Neuronal stem cell (in vitro differentiated cells): ENCODE results near the gene KRTAP11-1. TPM values are rescaled to one million over a fixed set of nuclear protein-coding genes. Genes with fewer than 3 reads are reported as not detected.
A peak's percentile ranks its signal among the peaks of the same experiment; 100 is the strongest.

Experiments
- DNase-seq: peaks from one replicate; pipeline ENCODE4 v3.0.0-alpha.2; 2013; ENCODE audit warnings: low spot score
- H2AFZ ChIP-seq: one replicate; pipeline ENCODE4 v1.6.1; 2013; ENCODE audit warnings: mild to moderate bottlenecking, low read length, inconsistent platforms
- H2AK5ac ChIP-seq: 2 replicates; pipeline ENCODE4 v1.6.1; 2013; ENCODE audit warnings: low read depth, mild to moderate bottlenecking, inconsistent platforms, low read length, moderate library complexity, mixed read lengths
- H2BK120ac ChIP-seq: 2 replicates; pipeline ENCODE4 v1.6.1; 2013; ENCODE audit warnings: low read depth, mild to moderate bottlenecking, inconsistent platforms, low read length, moderate library complexity, mixed read lengths
- H2BK12ac ChIP-seq: one replicate; pipeline ENCODE4 v1.6.1; 2013; ENCODE audit warnings: low read length, inconsistent platforms
- H2BK15ac ChIP-seq: 2 replicates; pipeline ENCODE4 v1.6.1; 2013; ENCODE audit warnings: mild to moderate bottlenecking, low read length, inconsistent platforms, mixed read lengths
- H2BK5ac ChIP-seq: one replicate; pipeline ENCODE4 v1.6.1; 2013; ENCODE audit warnings: inconsistent platforms, mild to moderate bottlenecking, low read length, moderate library complexity
- H3K14ac ChIP-seq: one replicate; pipeline ENCODE4 v1.6.1; 2013; ENCODE audit warnings: low read length, inconsistent platforms
- H3K18ac ChIP-seq: 2 replicates; pipeline ENCODE4 v1.6.1; 2013; ENCODE audit warnings: low read length, inconsistent platforms
- H3K23ac ChIP-seq: 2 replicates; pipeline ENCODE4 v1.6.1; 2013; ENCODE audit warnings: low read depth, mild to moderate bottlenecking, mixed read lengths, low read length, inconsistent platforms; ENCODE audit not compliant: poor library complexity
- H3K27ac ChIP-seq: replicated peaks from 3 replicates; pipeline ENCODE4 v1.5.1; 2013; ENCODE audit warnings: low read length, inconsistent platforms
- H3K27me3 ChIP-seq, 3 experiments: 2 replicates each; pipeline ENCODE4 v1.6.1; 2013; ENCODE audit warnings: low read length in 3 of 3, mild to moderate bottlenecking in 2 of 3, inconsistent platforms in 1 of 3, low read depth in 1 of 3, mixed read lengths in 1 of 3, moderate library complexity in 1 of 3; ENCODE audit not compliant: control insufficient read depth in 3 of 3, insufficient read depth in 3 of 3
- H3K36me3 ChIP-seq, 2 donors: replicated peaks in 1 of 2; 2 replicates each; pipeline ENCODE4 v1.6.1; 2013; ENCODE audit warnings: low read length in 2 of 2; ENCODE audit not compliant: control insufficient read depth in 2 of 2, insufficient read depth in 2 of 2
- H3K4ac ChIP-seq: 2 replicates; pipeline ENCODE4 v1.6.1; 2013; ENCODE audit warnings: inconsistent platforms, mild to moderate bottlenecking, low read length, moderate library complexity
- H3K4me1 ChIP-seq, 2 donors: 1 replicate in 1 of 2; 2 replicates in 1 of 2; pipeline ENCODE4 v1.6.1; 2013; ENCODE audit warnings: low read length in 2 of 2, low read depth in 1 of 2; ENCODE audit not compliant: control insufficient read depth in 2 of 2, insufficient read depth in 1 of 2
- H3K4me2 ChIP-seq: one replicate; pipeline ENCODE4 v1.6.1; 2013; ENCODE audit warnings: mild to moderate bottlenecking, low read length, inconsistent platforms; ENCODE audit not compliant: insufficient read depth, poor library complexity, severe bottlenecking
- H3K4me3 ChIP-seq, 2 donors: 2 replicates each; pipeline ENCODE4 v1.5.1; 2013; ENCODE audit warnings: low read length in 2 of 2, mild to moderate bottlenecking in 2 of 2, inconsistent platforms in 1 of 2, moderate library complexity in 1 of 2
- H3K79me1 ChIP-seq: one replicate; pipeline ENCODE4 v1.6.1; 2013; ENCODE audit warnings: low read depth, mild to moderate bottlenecking, inconsistent platforms, low read length, moderate library complexity
- H3K9ac ChIP-seq: one replicate; pipeline ENCODE4 v1.6.1; 2013; ENCODE audit warnings: mild to moderate bottlenecking, low read depth, low read length, inconsistent platforms; ENCODE audit not compliant: poor library complexity
- H3K9me3 ChIP-seq, 2 donors: replicated peaks in 1 of 2; 2 replicates each; pipeline versions ENCODE3 to v1.6.1; 2013; ENCODE audit warnings: low read length in 2 of 2, mild to moderate bottlenecking in 2 of 2, inconsistent platforms in 1 of 2, low read depth in 1 of 2, mixed read lengths in 1 of 2, moderate library complexity in 1 of 2; ENCODE audit not compliant: control insufficient read depth in 2 of 2, insufficient read depth in 1 of 2
- H4K8ac ChIP-seq: one replicate; pipeline ENCODE4 v1.6.1; 2013; ENCODE audit warnings: low read depth, mild to moderate bottlenecking, inconsistent platforms, low read length, moderate library complexity
- H4K91ac ChIP-seq: one replicate; pipeline ENCODE4 v1.6.1; 2013; ENCODE audit warnings: low read length, low read depth, mild to moderate bottlenecking, inconsistent platforms; ENCODE audit not compliant: poor library complexity
- WGBS, 2 donors: extraction: QIAGEN DNeasy Blood & Tissue Kit; methylation state at CpG; one replicate each; pipeline ENCODE4 v1.1.7; 2013; ENCODE audit warnings: missing lambda C conversion rate in 2 of 2, mixed read lengths in 1 of 2; ENCODE audit not compliant: insufficient read length in 2 of 2, insufficient replicate concordance in 1 of 2; ENCODE audit errors: extremely low coverage in 2 of 2; 5-methylcytosine and 5-hydroxymethylcytosine counted together
- polyA plus RNA-seq, 2 experiments: library from polyadenylated mRNA; stranded (reverse); fragments of 200-250 nt; gene quantifications; one replicate each; pipeline ENCODE4 v1.2.3, GENCODE V29; 2013

The KRTAP11-1 gene
- not detected for polyA plus RNA-seq (2013, experiment 1 of 2)
- polyA plus RNA-seq (2013, experiment 2 of 2): not detected

DNA sequence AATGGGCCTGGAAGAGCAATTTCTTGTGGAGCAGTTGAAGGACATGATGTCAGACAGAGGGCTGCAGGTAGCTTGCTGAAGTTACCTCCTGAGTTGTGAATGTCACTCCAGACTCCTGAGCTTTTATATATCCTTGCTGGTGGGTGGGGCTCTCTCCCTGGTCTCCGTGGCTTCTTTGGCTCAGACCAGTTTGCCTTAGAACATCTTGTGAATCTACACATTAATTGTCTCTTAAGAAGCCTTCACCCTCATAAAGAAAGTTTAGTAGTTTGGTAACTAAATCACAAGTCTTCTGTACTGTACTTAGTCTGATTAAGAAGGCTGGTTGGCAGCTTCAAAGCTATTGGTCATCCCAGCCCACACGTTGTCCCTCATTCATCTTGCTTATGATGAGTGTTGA, at the start of gene KRTAP11-1:
KRTAP11-1 (minus strand) TSS at position 101 of the 400 bp plus-strand sequence; CDS start at position 45, 56 bp downstream.
- Histone ChIP-seq H3K4me3 (no peak within 1 kb of the TSS), H3K23ac (peak within 1 kb of the TSS; percentile 30), H3K18ac (no peak within 1 kb of the TSS), H3K14ac (no peak within 1 kb of the TSS), H3K79me1 (no peaks in the 10 kb centered on the region), H2BK15ac (no peak within 1 kb of the TSS), H2BK120ac (no peak within 1 kb of the TSS), H4K8ac (no peak within 1 kb of the TSS), H3K9me3 (no peaks in the 10 kb centered on the region), H3K4ac (no peak within 1 kb of the TSS), H2BK5ac (no peak within 1 kb of the TSS), H3K27ac (no peak within 1 kb of the TSS), H2AFZ (no peak within 1 kb of the TSS), H4K91ac (no peak within 1 kb of the TSS), H2BK12ac (no peak within 1 kb of the TSS), H3K36me3 (no peaks in the 10 kb centered on the region), H3K27me3 (no peaks in the 10 kb centered on the region), H3K4me1 (no peaks in the 10 kb centered on the region), H3K9ac (no peak within 1 kb of the TSS), H2AK5ac (no peak within 1 kb of the TSS), H3K4me2 (no peak within 1 kb of the TSS)
- no CpG with 5 or more reads among the region's 2 CpGs for WGBS, 2 donors
- no peak for DNase-seq

DNA sequence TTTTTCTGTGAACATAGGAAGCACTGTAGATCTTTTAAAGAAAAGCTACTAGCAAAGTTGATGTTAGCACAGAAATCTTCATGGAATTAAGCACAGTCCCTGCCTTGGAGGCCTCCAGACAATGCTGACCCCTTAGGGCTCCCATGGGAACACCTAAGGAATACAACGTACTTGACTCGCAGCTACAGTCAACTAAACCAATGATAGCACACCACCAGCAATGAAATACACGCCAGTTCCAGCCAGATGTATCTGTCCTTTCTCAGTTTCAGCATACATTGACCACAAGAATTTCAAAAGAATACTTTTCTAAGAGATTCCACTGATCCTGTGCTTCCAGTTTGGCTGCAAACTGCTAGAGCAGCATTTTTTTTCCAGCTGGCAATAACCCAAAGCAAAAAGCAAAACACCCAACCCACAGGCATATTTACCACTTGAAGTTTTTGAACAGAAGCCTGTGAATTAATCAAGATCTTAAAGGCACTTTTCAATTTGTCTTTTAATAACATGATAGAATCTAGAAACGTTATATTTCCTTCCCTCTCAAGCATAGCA, 42.8 kb upstream of the KRTAP11-1 start:
- H3K4me2 ChIP-seq: no peak overlapping the region
- H2BK120ac ChIP-seq: no peak overlapping the region
- no peak overlapping the region for H3K18ac ChIP-seq
- H3K14ac ChIP-seq: no peak overlapping the region
- no peak overlapping the region for H3K27ac ChIP-seq
- no CpG with 5 or more reads among the region's 4 CpGs for WGBS, 2 donors
- no peak overlapping the region for H2AK5ac ChIP-seq
- H3K23ac ChIP-seq: no peak overlapping the region
- no peak overlapping the region for H3K4me3 ChIP-seq
- H3K9me3 ChIP-seq: peaks cover 0 to 3% of the 10 kb centered on the region in 2 donors
- DNase-seq: no peak
- H2BK15ac ChIP-seq: no peak overlapping the region
- no peak overlapping the region for H2BK12ac ChIP-seq
- no peaks in the 10 kb centered on the region for H3K27me3 ChIP-seq
- H2AFZ ChIP-seq: peak overlapping the region; percentile 36
- H4K8ac ChIP-seq: no peak overlapping the region
- H3K36me3 ChIP-seq: peaks cover 0 to 1% of the 10 kb centered on the region in 2 donors
- no peak overlapping the region for H3K9ac ChIP-seq
- no peaks in the 10 kb centered on the region for H3K4me1 ChIP-seq
- no peaks in the 10 kb centered on the region for H3K79me1 ChIP-seq
- no peak overlapping the region for H2BK5ac ChIP-seq
- no peak overlapping the region for H3K4ac ChIP-seq
- no peak overlapping the region for H4K91ac ChIP-seq

- no peak overlapping the region for H4K91ac ChIP-seq
- no peak overlapping the region for H4K8ac ChIP-seq
- H3K4ac ChIP-seq: no peak overlapping the region
- peaks cover 0 to under 1% of the 10 kb centered on the region in 2 donors for H3K36me3 ChIP-seq
- H3K4me1 ChIP-seq: no peaks in the 10 kb centered on the region
- no peak overlapping the region for H3K23ac ChIP-seq
- H2BK5ac ChIP-seq: no peak overlapping the region
- H2BK15ac ChIP-seq: no peak overlapping the region
- H3K27ac ChIP-seq: no peak overlapping the region
- peaks cover 0 to 2% of the 10 kb centered on the region in 2 donors for H3K9me3 ChIP-seq
- no peaks in the 10 kb centered on the region for H3K79me1 ChIP-seq
- no peak overlapping the region for H2BK120ac ChIP-seq
- H3K27me3 ChIP-seq: no peaks in the 10 kb centered on the region
- H3K4me3 ChIP-seq: no peak overlapping the region
- no peak overlapping the region for H2BK12ac ChIP-seq
- no CpG with 5 or more reads among the region's 4 CpGs for WGBS, 2 donors
- H3K14ac ChIP-seq: no peak overlapping the region
- no peak overlapping the region for H2AFZ ChIP-seq
- no peak overlapping the region for H3K9ac ChIP-seq
- H3K4me2 ChIP-seq: no peak overlapping the region
- no peak overlapping the region for H3K18ac ChIP-seq
- DNase-seq: no peak
- H2AK5ac ChIP-seq: no peak overlapping the region
Measured at GRCh38 chr21:30921129-30921528, 39.7 kb upstream of the KRTAP11-1 start.

GRCh38 chr21:30917557-30917956, 36.2 kb upstream of the KRTAP11-1 start:
- Histone ChIP-seq H3K36me3 (no peaks in the 10 kb centered on the region), H3K23ac (no peak overlapping the region), H3K9me3 (no peaks in the 10 kb centered on the region), H3K4me1 (no peaks in the 10 kb centered on the region), H3K4ac (no peak overlapping the region), H2BK15ac (no peak overlapping the region), H3K9ac (no peak overlapping the region), H4K91ac (no peak overlapping the region), H3K18ac (no peak overlapping the region), H3K4me2 (no peak overlapping the region), H4K8ac (no peak overlapping the region), H2BK5ac (no peak overlapping the region), H3K14ac (no peak overlapping the region), H3K27ac (no peak overlapping the region), H2AK5ac (no peak overlapping the region), H2BK12ac (no peak overlapping the region), H2BK120ac (no peak overlapping the region), H2AFZ (no peak overlapping the region), H3K4me3 (no peak overlapping the region), H3K79me1 (no peaks in the 10 kb centered on the region), H3K27me3 (no peaks in the 10 kb centered on the region)
- WGBS, 2 donors: no CpG with 5 or more reads among the region's 1 CpG
- no peak for DNase-seq
